HG03095 (cell line): ENCODE measurements around the gene PTGIS.

Experiments
- ATAC-seq: cut with Tn5 transposase; IDR thresholded peaks from one replicate; pipeline ENCODE4 v1.9.1; 2021; ENCODE audit warnings: moderate library complexity; ENCODE audit not compliant: unreplicated experiment

Gene PTGIS

GRCh38 chr20:49475292-49476015 lies 92.5 kb downstream of the PTGIS start:
- no peak for ATAC-seq

GRCh38 chr20:49471397-49471796 lies 96.5 kb downstream of the PTGIS start:
- no peak for ATAC-seq

GRCh38 chr20:49470922-49471321 lies 97.0 kb downstream of the PTGIS start:
- ATAC-seq: no peak

- ATAC-seq: no peak
These were observed 98.9 kb downstream of the PTGIS start for GRCh38 chr20:49469060-49469459.

- no peak for ATAC-seq
These were observed 99.5 kb downstream of the PTGIS start for GRCh38 chr20:49468412-49468811.

GRCh38 chr20:49466114-49466912 lies 101.6 kb downstream of the PTGIS start:
- no peak for ATAC-seq

GRCh38 chr20:49464556-49464955 lies 103.4 kb downstream of the PTGIS start:
- ATAC-seq: no peak

GRCh38 chr20:49462626-49463025 lies 105.3 kb downstream of the PTGIS start:
- no peak for ATAC-seq

- no peak for ATAC-seq
These were observed 105.9 kb downstream of the PTGIS start for GRCh38 chr20:49461894-49462620.

- ATAC-seq: no peak
These were observed 107.0 kb downstream of the PTGIS start for GRCh38 chr20:49460916-49461315.

GRCh38 chr20:49460131-49460530 lies 107.8 kb downstream of the PTGIS start:
- no peak for ATAC-seq

- ATAC-seq: no peak
These were observed 108.3 kb downstream of the PTGIS start for GRCh38 chr20:49459684-49460083.

- no peak for ATAC-seq
These were observed 110.5 kb downstream of the PTGIS start for GRCh38 chr20:49457444-49457843.

GRCh38 chr20:49456646-49457045 lies 111.3 kb downstream of the PTGIS start:
- ATAC-seq: no peak

- ATAC-seq: no peak
These were observed 112.2 kb downstream of the PTGIS start for GRCh38 chr20:49455691-49456090.
